ENCODE measurements around the gene RWDD4. TPM values are rescaled to one million over a fixed set of nuclear protein-coding genes. Genes with fewer than 3 reads are reported as not detected.

The RWDD4 gene
- total and polyA plus RNA-seq, 9 of the 15 experiments (the other 6 are each of a cell fraction or from before 2014, with no cell fraction given): 8.4 to 32.5 (median 24.2) TPM

GRCh38 chr4:183702492-183702891, 43.5 kb upstream of the RWDD4 start:
- H3K9ac ChIP-seq (ENCODE audit: insufficient read depth in 1 of 2, low read depth in 2 of 2, low read length in 2 of 2): no peak overlapping the region
- WGBS (ENCODE audit: insufficient coverage, low coverage, missing lambda C conversion rate): 100% methylated on average over 1 of the region's 1 CpG
- no peaks in the 10 kb centered on the region for H3K9me1 ChIP-seq (ENCODE audit: control insufficient read depth, insufficient read depth, low read length)
- no peak overlapping the region for H2AFZ ChIP-seq (ENCODE audit: low read depth, low read length)
- TF ChIP-seq ZNF165 (CRISPR knock-in tag; IDR thresholded peaks at IDR 0.05; ENCODE audit: borderline replicate concordance): no peak
- no peak for TF ChIP-seq SIN3B (IDR thresholded peaks at IDR 0.05; ENCODE audit: low read depth)
- no peak for TF ChIP-seq MAFG (tag; conservative IDR thresholded peaks at IDR 0.05)
- H3K36me3 ChIP-seq (ENCODE audit: control insufficient read depth, insufficient read depth, low read length): peaks cover 62% of the 10 kb centered on the region; the same call in 2 of the 3 replicates
- no peaks in the 10 kb centered on the region for H4K20me1 ChIP-seq (replicated peaks; ENCODE audit: control insufficient read depth, insufficient read depth, low read length)
- no TSS peak for BruUV-seq (replicated peaks)
- in situ Hi-C loops (cut with MboI): no loop called here
- DNase-seq (ENCODE audit: extremely low read depth in 1 of 4, low spot score in 3 of 4) (no peak), FAIRE-seq (no peak), ATAC-seq (no peak)
- intact Hi-C loops (cut with micrococcal nuclease): no loop called here
- H3K27me3 ChIP-seq (ENCODE audit: control insufficient read depth in 2 of 2, insufficient read depth in 2 of 2, low read length in 2 of 2): no peaks in the 10 kb centered on the region
- no peaks in the 10 kb centered on the region for H3K9me3 ChIP-seq (replicated peaks; ENCODE audit: control insufficient read depth, insufficient read depth, low read depth, low read length)
- H3K79me2 ChIP-seq (ENCODE audit: control insufficient read depth, insufficient read depth, low read length): no peaks in the 10 kb centered on the region
- H3K27ac ChIP-seq (ENCODE audit: extremely low read depth, low read depth, low read length): no peak overlapping the region
- H3K4me1 ChIP-seq (replicated peaks in 1 of 2; ENCODE audit: control insufficient read depth in 2 of 2, insufficient read depth in 2 of 2, low read length in 2 of 2): no peaks in the 10 kb centered on the region
- no peak overlapping the region for H3K4me2 ChIP-seq (ENCODE audit: insufficient read depth, low read length)
- H3K4me3 ChIP-seq: no peak overlapping the region
- CTCF ChIA-PET (ENCODE audit: low intra/inter-chr PET ratio): no interaction called here
- POLR2A ChIA-PET: no interaction called here

GRCh38 chr4:183700407-183700806, 41.4 kb upstream of the RWDD4 start:
- H3K9me1 ChIP-seq (ENCODE audit: control insufficient read depth, insufficient read depth, low read length): no peaks in the 10 kb centered on the region
- FAIRE-seq: no peak
- H3K9ac ChIP-seq (ENCODE audit: insufficient read depth in 1 of 2, low read depth in 2 of 2, low read length in 2 of 2): no peak overlapping the region
- ChIA-PET CTCF (ENCODE audit: low intra/inter-chr PET ratio) (no interaction called here), POLR2A (interaction anchor here (1.1 kb wide), 1 partner anchor 20 kb away, joined by 3 read pairs; no protein-coding TSS in a partner anchor)
- in situ Hi-C loops (cut with MboI): no loop called here
- H3K4me3 ChIP-seq: no peak overlapping the region
- peaks cover 71% of the 10 kb centered on the region; the same call in 2 of the 3 replicates for H3K36me3 ChIP-seq (ENCODE audit: control insufficient read depth, insufficient read depth, low read length)
- WGBS (ENCODE audit: insufficient coverage, low coverage, missing lambda C conversion rate): 93% methylated on average over 4 of the region's 4 CpGs
- H4K20me1 ChIP-seq (replicated peaks; ENCODE audit: control insufficient read depth, insufficient read depth, low read length): no peaks in the 10 kb centered on the region
- no peak overlapping the region for H3K4me2 ChIP-seq (ENCODE audit: insufficient read depth, low read length)
- no peak for DNase-seq (ENCODE audit: extremely low read depth in 1 of 4, low spot score in 3 of 4)
- no peaks in the 10 kb centered on the region for H3K27me3 ChIP-seq (ENCODE audit: control insufficient read depth in 2 of 2, insufficient read depth in 2 of 2, low read length in 2 of 2)
- no peaks in the 10 kb centered on the region for H3K4me1 ChIP-seq (replicated peaks in 1 of 2; ENCODE audit: control insufficient read depth in 2 of 2, insufficient read depth in 2 of 2, low read length in 2 of 2)
- no peak overlapping the region for H3K27ac ChIP-seq (ENCODE audit: extremely low read depth, low read depth, low read length)
- no peaks in the 10 kb centered on the region for H3K9me3 ChIP-seq (replicated peaks; ENCODE audit: control insufficient read depth, insufficient read depth, low read depth, low read length)
- intact Hi-C loops (cut with micrococcal nuclease): no loop called here
- no peak for ATAC-seq
- BruUV-seq (replicated peaks): no TSS peak
- no peak overlapping the region for H2AFZ ChIP-seq (ENCODE audit: low read depth, low read length)
- H3K79me2 ChIP-seq (ENCODE audit: control insufficient read depth, insufficient read depth, low read length): no peaks in the 10 kb centered on the region
- TF ChIP-seq PRPF4 (IDR thresholded peaks at IDR 0.05; ENCODE audit: insufficient read depth, low read depth, low read length, poor library complexity, severe bottlenecking) (no peak), FOXP1 (CRISPR knock-in tag; IDR thresholded peaks at IDR 0.05) (no peak), ZNF23 (CRISPR knock-in tag; IDR thresholded peaks at IDR 0.05) (no peak), RNF2 (IDR thresholded peaks at IDR 0.05) (no peak), L3MBTL2 (IDR thresholded peaks at IDR 0.05) (no peak), ZNF512 (tag; IDR thresholded peaks at IDR 0.05) (no peak), HNRNPUL1 (IDR thresholded peaks at IDR 0.05; ENCODE audit: low read length) (no peak), TCFL5 (CRISPR knock-in tag; conservative IDR thresholded peaks at IDR 0.05) (no peak), PKNOX1 (IDR thresholded peaks at IDR 0.05) (no peak), ZNF354B (CRISPR knock-in tag; IDR thresholded peaks at IDR 0.05) (no peak), RUNX1 (IDR thresholded peaks at IDR 0.05; ENCODE audit: low read depth) (no peak), FOXA1 (IDR thresholded peaks at IDR 0.05; ENCODE audit: borderline replicate concordance) (no peak), TEAD4 (IDR thresholded peaks at IDR 0.05; ENCODE audit: low read length) (no peak), TEAD4 (CRISPR knock-in tag; IDR thresholded peaks at IDR 0.05; ENCODE audit: borderline replicate concordance) (no peak)
